ENCODE data around the gene REG4.

REG4 gene

GRCh38 chr1:119808972-119809550, 2.2 kb downstream of the REG4 start:
- peak; percentile 87 for DNase-seq (ENCODE audit: low read depth)
- H3K4me3 ChIP-seq (ENCODE audit: low read depth, low read length): no peak overlapping the region
- TF ChIP-seq, protein P1, sequence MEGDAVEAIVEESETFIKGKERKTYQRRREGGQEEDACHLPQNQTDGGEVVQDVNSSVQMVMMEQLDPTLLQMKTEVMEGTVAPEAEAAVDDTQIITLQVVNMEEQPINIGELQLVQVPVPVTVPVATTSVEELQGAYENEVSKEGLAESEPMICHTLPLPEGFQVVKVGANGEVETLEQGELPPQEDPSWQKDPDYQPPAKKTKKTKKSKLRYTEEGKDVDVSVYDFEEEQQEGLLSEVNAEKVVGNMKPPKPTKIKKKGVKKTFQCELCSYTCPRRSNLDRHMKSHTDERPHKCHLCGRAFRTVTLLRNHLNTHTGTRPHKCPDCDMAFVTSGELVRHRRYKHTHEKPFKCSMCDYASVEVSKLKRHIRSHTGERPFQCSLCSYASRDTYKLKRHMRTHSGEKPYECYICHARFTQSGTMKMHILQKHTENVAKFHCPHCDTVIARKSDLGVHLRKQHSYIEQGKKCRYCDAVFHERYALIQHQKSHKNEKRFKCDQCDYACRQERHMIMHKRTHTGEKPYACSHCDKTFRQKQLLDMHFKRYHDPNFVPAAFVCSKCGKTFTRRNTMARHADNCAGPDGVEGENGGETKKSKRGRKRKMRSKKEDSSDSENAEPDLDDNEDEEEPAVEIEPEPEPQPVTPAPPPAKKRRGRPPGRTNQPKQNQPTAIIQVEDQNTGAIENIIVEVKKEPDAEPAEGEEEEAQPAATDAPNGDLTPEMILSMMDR (conservative IDR thresholded peaks at IDR 0.05; ENCODE audit: low read depth, low read length): peak; percentile 97

DNA sequence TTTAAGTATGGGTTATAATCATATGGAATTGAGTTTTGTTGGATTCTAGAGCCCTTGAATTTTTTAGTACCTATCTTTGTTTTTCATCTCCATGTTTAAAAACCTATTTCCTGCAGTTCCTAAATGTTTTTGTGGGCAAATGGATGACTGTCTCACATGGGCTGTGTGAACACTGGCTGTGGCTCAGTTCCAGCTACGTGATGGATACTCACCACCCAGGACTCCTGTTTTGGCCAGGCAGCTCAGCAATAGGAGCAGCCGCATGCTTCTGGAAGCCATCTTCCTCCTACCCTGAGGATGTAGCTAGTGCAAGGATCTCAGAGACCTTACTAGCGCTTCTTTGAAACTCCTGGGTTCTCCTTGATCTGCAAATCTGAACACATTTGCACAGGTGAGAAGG, 2.8 kb downstream of the REG4 start:
- TF ChIP-seq, protein P1 (conservative IDR thresholded peaks at IDR 0.05; ENCODE audit: low read depth, low read length): no peak
- no peak for DNase-seq (ENCODE audit: low read depth)
- H3K4me3 ChIP-seq (ENCODE audit: low read depth, low read length): no peak overlapping the region

DNA sequence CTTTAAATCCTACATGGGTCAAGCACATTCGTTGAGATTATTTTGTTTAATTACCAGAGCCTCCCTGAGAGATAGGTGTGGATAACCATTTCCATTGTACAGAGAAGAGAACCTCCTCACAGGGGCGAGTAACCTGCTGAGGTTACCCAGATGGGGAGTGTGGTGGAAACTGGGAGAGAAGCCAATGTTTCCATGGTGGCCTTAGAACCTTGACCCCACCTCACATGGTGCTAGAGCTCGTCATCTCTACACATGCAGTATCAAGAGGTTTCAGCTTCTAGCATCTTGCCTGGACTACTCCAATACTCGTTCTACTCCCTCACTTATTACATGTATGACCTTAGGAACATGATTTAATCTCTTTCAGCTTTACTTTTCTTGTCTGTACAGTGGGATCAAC, 4.8 kb downstream of the REG4 start:
- no peak for DNase-seq (ENCODE audit: low read depth)
- no peak overlapping the region for H3K4me3 ChIP-seq (ENCODE audit: low read depth, low read length)
- TF ChIP-seq, protein P1 (conservative IDR thresholded peaks at IDR 0.05; ENCODE audit: low read depth, low read length): no peak

DNA sequence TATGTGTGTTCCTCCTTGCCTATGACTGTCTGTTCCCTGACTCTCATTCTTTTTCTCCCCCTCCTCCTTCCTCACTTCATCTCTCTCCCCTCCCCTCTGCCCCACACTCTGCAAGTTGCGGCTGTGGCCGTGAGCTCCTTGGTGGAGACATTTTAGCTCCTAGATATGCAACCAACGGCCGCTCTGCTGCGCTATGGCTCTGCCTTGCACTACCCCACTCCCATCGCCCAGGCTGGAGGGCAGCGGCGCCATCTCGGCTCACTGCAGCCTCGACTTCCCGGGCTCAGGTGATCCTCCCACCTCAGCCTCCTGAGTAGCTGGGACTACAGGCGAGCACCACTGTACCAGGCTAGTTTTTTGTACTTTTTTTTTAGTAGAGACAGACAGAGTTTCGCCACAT, 5.5 kb downstream of the REG4 start:
- TF ChIP-seq, protein P1 (conservative IDR thresholded peaks at IDR 0.05; ENCODE audit: low read depth, low read length): no peak
- no peak overlapping the region for H3K4me3 ChIP-seq (ENCODE audit: low read depth, low read length)
- no peak for DNase-seq (ENCODE audit: low read depth)

GRCh38 chr1:119805247-119805646, 6.0 kb downstream of the REG4 start:
- no peak for DNase-seq (ENCODE audit: low read depth)
- TF ChIP-seq, protein P1 (conservative IDR thresholded peaks at IDR 0.05; ENCODE audit: low read depth, low read length): no peak

GRCh38 chr1:119799599-119800177, 11.6 kb downstream of the REG4 start:
- DNase-seq (ENCODE audit: low read depth): no peak
- H3K4me3 ChIP-seq (ENCODE audit: low read depth, low read length): no peak overlapping the region
- TF ChIP-seq, protein P1 (conservative IDR thresholded peaks at IDR 0.05; ENCODE audit: low read depth, low read length): no peak

More at GRCh38 chr1:119805247-119805646, 6.0 kb downstream of the REG4 start:
- no peak overlapping the region for H3K4me3 ChIP-seq (ENCODE audit: low read depth, low read length)

- TF ChIP-seq, protein P1 (conservative IDR thresholded peaks at IDR 0.05; ENCODE audit: low read depth, low read length): no peak
- no peak for DNase-seq (ENCODE audit: low read depth)
- H3K4me3 ChIP-seq (ENCODE audit: low read depth, low read length): no peak overlapping the region
These were observed 12.3 kb downstream of the REG4 start for GRCh38 chr1:119799003-119799402.

Measured in choroid plexus epithelial cell (primary cell).